Activated naive CD8-positive, alpha-beta T cell treated with anti-CD3 and anti-CD28 coated beads for 36 hours (primary cell): ENCODE results near the gene CFHR4. TPM values are rescaled to one million over a fixed set of nuclear protein-coding genes. Genes with fewer than 3 reads are reported as not detected.

Experiments used
- total RNA-seq, 2 experiments: library from RNA; stranded (reverse); gene quantifications; one replicate each; pipeline ENCODE4 v1.2.3, GENCODE V29; 2021

The CFHR4 gene
- total RNA-seq, 2 experiments from 2014 or later, result not detected

Other genes with a start within 250 kb of the CFHR4 start
- under 1 TPM in 1 of 2 experiments, not detected in 1; 0.24 TPM for gene CFH, start 236.0 kb upstream of the CFHR4 start, total RNA-seq
- not detected for gene CFHR3, start 113.2 kb upstream of the CFHR4 start, total RNA-seq
- not detected for gene CFHR1, start 68.3 kb upstream of the CFHR4 start, total RNA-seq
- gene CFHR2, start 55.7 kb downstream of the CFHR4 start, total RNA-seq, result not detected
- not detected for gene CFHR5, start 89.5 kb downstream of the CFHR4 start, total RNA-seq
- not detected for gene F13B, start 179.2 kb downstream of the CFHR4 start, total RNA-seq